Stimulated activated CD8-positive, alpha-beta memory T cell treated with anti-CD3 and anti-CD28 coated beads, Interleukin-2, amount 100 ng/mL, for 48 hours (primary cell): ENCODE data around the gene YTHDF2.
A peak's percentile ranks its signal among the peaks of the same experiment; 100 is the strongest.
"Not testable (repeated sequence)": the region's sequence is repeated elsewhere in the genome, so short reads cannot be mapped to it uniquely, and the experiment has no call there.

ENCODE experiments used
- DNase-seq, 2 donors: peaks; one replicate each; pipeline ENCODE4 v3.0.0-alpha.2; 2020; ENCODE audit warnings: low read depth in 2 of 2

The YTHDF2 gene

DNA sequence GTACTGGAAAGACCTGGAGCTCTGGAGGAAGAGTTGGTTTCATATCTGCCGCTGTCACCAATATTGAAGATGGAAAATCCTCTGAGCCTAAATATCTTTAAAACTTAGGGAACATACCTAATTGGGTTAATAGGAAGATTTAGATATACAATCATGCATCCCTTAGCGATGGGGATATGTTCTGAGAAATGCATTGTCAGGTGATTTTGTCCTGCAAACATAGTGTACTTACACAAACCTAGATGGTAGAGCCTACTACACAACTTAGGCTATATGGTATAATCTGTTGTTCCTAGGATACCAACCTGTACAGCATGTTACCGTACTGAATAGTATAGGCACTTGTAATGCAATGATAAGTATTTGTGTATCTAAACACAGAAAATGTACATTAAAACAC lies 22.5 kb downstream of the YTHDF2 start:
- no peak for DNase-seq

DNA sequence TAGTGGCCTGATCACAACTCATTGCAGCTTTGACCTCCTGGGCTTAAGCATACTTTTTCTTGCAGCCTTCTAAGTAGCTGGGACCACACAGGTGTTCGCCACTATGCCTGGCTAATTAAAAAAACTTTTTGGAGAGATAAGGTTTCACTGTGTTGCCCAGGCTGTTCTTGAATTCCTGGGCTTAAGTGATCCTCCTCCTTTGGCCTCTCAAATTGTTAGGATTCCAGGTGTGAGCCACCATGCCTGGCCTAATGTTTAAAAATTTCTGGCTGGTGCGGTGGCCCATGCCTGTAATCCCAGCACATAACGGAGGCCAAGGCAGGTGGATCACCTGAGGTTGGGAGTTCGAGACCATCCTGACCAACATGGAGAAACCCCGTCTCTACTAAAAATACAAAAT lies 24.4 kb downstream of the YTHDF2 start:
- no peak for DNase-seq

GRCh38 chr1:28766532-28767183 lies 29.9 kb downstream of the YTHDF2 start:
- no peak for DNase-seq

DNA sequence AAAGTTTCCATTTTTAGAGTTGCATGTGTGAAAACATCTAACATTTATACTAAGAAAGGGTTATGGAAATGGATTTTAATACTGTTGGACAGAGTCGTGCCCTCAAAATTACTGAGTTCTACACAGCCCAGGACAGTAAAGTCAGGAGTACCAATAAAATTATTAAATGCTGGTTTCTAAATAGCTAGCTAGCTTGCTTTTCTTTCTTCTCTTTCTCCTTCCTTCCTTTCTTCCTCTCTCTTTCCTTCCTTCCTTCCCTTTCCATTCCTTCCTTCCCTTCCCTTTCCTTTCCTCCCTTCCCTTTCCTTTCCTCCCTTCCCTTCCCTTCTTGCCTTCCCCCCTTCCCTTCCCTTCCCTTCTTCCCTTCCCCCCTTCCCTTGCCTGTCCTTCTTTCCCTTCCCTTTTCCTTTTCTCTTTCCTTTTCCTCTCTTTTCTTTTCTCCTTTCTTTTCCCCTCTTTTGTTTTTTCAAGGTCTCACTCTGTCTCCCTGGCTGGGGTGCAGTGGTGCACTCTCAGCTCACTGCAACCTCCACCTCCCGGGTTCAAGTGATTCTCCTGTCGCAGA lies 33.9 kb downstream of the YTHDF2 start:
- no peak for DNase-seq

DNA sequence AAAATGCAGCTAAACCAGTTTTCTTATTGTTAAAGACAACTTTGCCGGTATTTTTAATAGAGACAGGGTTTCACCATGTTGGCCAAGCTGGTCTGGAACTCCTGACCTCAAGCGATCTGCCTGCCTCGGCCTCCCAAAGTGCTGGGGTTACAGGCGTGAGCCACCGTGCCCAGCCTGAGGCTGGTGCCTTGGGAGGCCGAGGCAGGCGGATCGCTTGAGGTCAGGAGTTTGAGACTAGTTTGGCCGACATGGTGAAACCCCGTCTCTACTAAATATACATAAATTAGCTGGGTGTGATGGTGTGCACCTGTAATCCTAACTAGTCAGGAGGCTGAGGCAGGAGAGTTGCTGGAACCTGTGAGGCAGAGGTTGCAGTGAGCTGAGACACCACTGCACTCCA lies 35.2 kb downstream of the YTHDF2 start:
- DNase-seq: not testable (repeated sequence)

DNA sequence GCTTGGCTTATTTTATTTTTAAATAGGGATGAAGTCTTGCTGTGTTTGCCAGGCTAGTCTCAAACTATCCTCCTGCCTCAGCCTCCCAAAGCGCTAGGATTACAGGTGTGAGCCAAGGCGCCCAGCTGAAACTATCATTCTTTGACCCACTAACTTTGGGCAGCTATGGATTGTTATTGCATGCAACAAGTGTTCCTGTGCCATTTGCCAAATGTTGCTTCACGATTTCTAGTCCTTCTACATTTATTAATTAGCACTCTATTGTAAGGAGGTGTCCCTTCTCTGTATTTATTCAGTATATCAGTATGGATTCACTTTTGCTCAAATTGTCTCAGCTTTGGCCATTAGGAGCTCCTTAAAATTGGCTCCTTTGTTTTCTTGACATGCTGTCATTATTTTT lies 36.4 kb downstream of the YTHDF2 start:
- no peak for DNase-seq

GRCh38 chr1:28775121-28775942 lies 38.6 kb downstream of the YTHDF2 start:
- peak; percentile 46 to 47 for DNase-seq

DNA sequence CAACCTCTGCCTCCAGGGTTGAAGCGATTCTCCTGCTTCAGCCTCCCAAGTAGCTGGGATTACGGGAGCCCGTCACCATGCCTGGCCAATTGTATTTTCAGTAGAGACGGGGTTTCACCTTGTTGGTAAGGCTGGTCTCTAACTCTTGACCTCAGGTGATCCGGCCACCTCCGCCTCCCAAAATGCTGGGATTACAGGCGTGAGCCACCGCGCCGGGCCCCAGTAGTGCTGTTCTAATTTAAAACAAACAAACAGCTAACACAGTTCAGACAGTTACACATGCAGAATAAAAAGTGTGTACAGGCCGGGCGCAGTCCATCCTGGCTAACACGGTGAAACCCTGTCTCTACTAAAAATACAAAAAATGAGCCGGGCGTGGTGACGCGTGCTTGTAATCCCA lies 39.6 kb downstream of the YTHDF2 start:
- no peak for DNase-seq

DNA sequence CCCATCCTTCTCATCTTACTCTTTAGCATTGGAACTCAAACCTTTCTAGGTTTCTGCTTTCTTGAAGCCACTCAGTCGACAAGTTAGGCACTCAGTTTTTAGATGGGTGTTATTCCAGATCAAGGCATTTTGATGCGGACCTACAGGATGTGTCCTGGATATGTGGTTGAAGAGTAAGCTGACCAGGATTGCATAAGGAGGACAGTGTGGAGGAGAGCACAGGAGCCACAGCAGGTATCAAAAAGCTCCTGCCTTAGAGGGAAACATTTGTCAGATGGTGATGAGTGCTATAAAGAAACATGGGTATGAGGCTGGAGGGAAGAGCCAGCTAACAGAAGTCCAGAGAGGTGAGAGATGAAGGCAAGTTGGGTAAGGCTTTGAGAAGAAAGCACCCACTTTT lies 41.3 kb downstream of the YTHDF2 start:
- DNase-seq: no peak

DNA sequence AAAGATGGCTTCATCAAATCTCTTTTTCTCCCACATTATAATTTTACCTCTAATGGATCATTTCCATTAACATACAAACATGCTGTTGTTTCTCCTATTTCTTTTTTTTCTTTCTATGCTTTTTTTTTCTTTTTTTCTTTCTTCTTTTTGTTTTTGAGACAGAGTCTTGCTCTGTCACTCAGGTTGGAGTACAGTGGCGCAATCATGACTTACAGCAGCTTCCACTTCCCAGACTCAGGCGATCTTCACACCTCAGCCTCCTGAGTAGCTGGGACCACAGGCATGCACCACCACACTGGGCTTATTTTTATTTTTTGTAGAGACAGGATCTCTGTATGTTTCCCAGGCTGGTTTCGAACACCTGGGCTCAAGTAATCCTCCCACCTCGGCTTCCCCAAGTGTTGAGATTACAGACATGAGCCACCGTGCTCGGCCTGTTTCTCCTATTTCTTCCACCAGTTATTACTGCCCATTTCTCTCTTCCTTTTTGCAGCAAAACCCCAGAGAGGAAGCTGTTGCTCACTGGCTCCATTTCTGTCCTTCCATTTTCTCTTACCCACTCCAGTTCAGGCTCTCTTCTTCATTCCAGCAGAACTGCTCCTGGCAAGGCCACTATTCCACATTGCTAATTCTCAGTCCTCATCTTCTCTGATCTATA lies 43.1 kb downstream of the YTHDF2 start:
- DNase-seq: no peak

- DNase-seq: no peak
Observed at GRCh38 chr1:28781305-28781704, 44.6 kb downstream of the YTHDF2 start.

GRCh38 chr1:28782011-28782410 lies 45.3 kb downstream of the YTHDF2 start:
- DNase-seq: no peak

- no peak for DNase-seq
Observed at GRCh38 chr1:28783363-28783762, 46.6 kb downstream of the YTHDF2 start.

DNA sequence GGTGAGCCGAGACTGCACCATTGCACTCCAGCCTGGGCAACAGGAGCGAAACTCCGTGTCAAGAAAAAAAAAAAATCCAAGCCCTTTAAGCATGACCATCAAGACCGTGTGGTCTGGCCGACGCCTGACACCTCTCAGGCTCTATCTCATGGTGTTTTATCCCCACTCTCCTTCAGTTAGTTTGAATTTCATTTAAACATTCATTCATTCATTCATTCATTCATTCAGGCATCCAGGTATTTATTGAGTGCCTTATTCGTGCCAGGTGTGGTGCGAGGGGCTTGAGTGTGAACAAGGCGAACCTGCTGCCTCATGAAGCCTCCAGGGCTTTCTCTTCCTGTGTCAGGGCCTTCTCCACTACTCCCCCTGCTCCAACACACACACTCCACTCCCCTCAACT lies 52.7 kb downstream of the YTHDF2 start:
- DNase-seq: no peak

- DNase-seq: no peak
Observed at GRCh38 chr1:28789816-28790215, 53.1 kb downstream of the YTHDF2 start.

DNA sequence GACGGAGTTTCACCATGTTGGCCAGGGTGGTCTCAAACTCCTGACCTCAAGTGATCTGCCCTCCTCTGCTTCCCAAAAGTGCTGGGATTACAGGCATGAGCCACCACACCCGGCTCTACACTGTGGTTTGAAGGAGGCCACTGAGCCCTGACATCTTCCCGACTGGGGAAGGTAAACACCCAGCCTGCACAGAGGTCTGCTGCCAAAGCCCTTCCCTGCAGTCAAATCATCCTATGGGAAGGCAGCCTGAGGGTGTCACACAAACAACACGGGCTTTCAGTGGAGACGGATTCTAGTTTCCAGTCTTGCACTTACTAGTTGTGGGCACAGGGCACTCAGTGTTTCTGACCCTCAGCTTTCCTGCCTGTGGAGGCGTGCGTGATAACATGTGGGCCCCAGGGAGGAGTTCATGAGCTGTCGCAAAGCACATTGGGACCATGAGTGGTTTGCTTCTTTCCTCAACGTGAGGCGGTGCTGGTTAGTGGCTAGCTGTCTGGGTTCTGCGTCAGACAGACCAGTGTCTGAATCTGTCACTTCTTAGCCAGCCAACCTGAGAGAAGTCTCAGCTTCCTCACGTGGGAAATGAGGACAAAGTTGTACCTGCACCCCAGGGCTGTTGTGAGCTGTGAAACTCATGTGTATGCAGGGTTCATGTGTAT lies 53.8 kb downstream of the YTHDF2 start:
- DNase-seq: no peak

DNA sequence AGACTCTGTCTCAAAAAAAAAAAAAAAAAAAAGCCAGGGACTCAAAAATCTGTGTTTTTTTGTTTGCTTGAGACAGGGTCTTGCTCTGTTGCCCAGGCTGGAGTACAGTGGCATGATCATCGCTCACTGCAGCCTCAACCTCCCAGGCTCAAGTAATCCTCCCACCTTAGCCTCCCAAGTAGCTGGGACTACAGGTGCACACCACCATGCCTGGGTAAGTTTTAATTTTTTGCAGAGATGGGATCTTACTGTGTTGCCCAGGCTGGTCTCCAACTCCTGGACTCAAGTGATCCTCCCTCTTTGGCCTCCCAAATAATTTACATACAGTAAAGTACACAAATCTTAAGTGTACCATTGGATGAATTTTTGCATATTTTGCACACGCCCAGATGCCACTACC lies 55.2 kb downstream of the YTHDF2 start:
- DNase-seq: not testable (repeated sequence)

GRCh38 chr1:28792644-28793121 lies 55.9 kb downstream of the YTHDF2 start:
- no peak for DNase-seq

- not testable (repeated sequence) for DNase-seq
Observed at GRCh38 chr1:28794582-28794981, 57.8 kb downstream of the YTHDF2 start.

DNA sequence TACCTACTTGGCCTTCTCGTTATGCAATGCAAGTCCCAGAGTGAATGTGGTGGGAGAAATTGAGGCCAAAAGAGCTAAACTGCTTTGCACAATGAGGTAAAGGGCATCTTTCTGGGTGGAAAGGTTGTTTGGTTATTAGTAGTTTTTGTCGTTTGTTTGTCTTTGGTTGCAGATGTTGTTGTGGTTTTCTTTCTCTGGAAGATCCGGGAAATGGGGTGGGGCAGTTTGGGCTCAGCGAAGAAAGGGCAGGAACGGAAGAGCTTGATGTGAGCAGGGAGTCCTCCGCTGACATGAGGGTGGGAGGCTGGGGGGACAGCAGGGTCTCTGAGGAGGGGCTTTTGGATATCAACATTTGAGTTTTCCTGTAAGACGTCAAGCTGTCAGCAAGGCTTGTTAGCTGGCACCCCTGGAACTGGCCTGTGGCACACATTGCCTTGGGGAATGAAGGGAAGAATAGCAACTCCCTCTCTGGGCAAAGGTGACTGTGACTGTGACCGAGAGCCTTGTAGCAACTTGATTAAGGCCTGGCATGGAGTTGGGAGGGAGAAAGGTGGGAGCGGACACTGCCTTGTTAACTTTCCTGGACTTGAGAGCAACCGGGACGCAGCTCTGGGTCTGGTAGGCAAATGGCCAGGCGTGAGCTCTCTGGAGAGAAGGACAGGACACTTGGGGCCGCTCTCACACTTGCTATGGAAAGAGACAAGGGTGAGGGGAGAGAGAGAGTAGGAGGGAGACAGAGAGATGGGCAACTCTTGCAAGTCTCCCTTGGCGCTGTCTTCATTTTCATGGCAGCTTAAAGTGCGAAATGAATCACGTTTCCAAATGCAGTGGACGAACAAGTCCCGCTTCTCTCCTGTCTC lies 59.8 kb downstream of the YTHDF2 start:
- no peak for DNase-seq

- DNase-seq: no peak
Observed at GRCh38 chr1:28800324-28800723, 63.6 kb downstream of the YTHDF2 start.
